ENCODE measurements around the gene ACSM2A. TPM values are rescaled to one million over a fixed set of nuclear protein-coding genes. Genes with fewer than 3 reads are reported as not detected.
"Not testable (repeated sequence)": the region's sequence is repeated elsewhere in the genome, so short reads cannot be mapped to it uniquely, and the experiment has no call there.

The ACSM2A gene
- total RNA-seq, 1 donor from 2014 or later = not detected

- not testable (repeated sequence) for DNase-seq
Observed at GRCh38 chr16:20459227-20459626, 7.9 kb downstream of the ACSM2A start.

DNA sequence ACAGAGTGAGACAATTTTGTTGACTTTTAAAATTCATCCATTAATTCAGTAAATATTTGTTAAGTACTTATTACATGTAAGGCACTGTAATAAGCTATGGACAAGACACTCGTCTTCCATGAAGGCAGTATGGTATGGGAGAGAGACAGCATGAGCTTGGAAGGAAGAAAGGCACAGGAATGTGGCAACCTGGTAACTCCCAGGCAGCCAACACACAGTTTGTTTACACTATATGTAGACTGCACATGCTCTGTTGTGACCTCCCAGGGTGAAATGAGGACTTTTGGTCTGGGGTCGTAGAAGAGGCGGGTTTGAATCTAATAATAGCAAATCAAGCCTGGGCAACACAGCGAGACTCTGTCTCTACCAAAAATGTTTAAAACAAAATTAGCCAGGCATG lies 9.0 kb downstream of the ACSM2A start:
- DNase-seq = not testable (repeated sequence)

GRCh38 chr16:20468954-20469353 lies 17.6 kb downstream of the ACSM2A start:
- DNase-seq = not testable (repeated sequence)

GRCh38 chr16:20469930-20470329 lies 18.6 kb downstream of the ACSM2A start:
- not testable (repeated sequence) for DNase-seq

GRCh38 chr16:20470732-20471131 lies 19.4 kb downstream of the ACSM2A start:
- DNase-seq = not testable (repeated sequence)

GRCh38 chr16:20477188-20477744 lies 25.9 kb downstream of the ACSM2A start:
- not testable (repeated sequence) for DNase-seq

- not testable (repeated sequence) for DNase-seq
Observed at GRCh38 chr16:20483989-20484388, 32.7 kb downstream of the ACSM2A start.

DNA sequence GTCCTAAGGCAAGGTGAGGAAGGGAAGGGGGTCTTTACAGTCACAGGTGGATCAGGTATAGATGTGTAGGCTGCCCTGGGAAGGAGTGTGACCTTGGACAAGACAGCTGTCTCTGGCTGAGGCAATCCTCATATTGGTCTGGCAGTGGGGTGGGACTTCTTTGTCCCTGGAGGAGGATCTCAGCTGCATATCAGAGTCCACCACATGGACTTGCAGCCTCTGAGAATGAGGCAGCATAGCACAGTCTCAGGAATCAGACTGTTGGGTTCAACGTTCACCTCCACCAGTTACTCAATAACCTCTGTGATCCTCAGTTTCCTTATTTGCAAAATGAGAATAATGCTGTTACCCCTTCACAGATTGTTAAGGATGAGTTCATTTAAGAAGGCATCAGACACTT lies 33.4 kb downstream of the ACSM2A start:
- no peak for DNase-seq

- no peak for DNase-seq
Observed at GRCh38 chr16:20485408-20485807, 34.1 kb downstream of the ACSM2A start.

DNA sequence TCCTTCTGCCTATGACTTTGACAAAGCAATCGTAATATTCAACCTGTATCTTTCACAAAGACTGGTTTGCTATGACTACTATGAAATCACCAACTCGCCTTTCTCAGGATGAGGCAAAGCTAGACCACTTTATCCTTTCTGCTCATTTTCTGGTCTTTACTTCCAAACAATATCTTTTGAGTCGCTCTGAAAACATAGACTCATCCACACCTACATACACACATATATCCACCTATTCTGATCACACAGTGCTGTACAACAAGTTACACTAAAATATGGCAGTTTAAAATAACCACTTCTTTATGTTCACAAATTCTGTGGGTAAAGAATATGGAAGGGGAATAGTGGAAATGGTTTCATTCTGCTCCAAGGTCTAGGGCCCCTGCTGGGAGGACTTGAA lies 39.7 kb downstream of the ACSM2A start:
- not testable (repeated sequence) for DNase-seq

DNA sequence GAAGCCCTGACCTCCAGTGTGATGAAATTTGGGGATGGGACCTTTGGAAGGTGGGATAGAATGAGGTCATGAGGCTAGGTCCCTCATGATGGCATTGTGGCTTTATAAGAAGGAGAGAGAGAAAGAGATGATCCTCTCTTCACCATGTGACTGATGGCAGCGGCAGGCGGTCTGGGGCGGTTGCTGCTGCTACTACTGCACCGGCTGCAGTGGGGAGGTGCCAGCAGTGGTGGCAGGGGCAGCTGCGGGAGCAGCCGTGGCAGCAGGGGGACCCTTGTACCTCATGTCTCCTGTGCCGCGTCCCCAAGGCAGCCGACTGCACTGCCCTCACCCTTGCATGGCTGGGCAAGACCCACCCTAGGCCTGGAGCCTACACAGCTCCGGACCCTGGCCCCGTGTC lies 40.1 kb downstream of the ACSM2A start:
- not testable (repeated sequence) for DNase-seq

DNA sequence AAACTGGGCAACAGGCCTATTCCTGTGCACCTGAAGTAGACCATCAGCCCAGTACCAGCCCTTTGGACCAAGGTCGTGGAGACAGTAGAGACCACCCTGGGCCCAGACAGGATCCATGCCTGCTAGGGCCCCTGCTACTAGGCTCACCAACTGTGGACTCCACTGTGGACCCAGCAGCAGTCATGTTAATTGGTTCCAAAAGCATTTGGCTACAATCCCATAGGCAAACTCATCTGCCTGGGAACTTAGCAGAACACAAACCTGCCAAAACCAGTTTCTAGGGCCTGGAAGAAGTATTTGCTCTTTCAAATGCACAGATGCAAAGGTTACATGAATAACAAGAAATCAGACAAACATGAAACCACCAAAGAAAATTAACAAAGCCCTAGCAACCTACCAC lies 53.1 kb downstream of the ACSM2A start:
- DNase-seq = no peak

DNA sequence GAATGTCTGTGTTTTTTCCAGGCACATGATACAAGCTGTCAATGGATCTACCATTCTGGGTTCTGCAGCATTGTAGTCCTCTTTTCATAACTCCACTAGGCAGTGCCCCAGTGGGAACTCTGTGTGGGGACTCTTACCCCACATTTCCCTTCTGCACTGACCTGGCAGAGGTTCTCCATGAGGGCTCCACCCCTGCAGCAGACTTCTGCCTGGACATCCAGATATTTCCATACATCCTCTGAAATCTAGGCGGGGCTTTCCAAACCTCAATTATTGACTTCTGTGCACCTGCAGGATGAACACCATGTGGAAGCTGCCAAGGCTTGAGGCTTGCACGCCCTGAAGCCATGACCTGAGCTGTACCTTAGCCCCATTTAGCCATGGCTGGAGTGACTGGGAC lies 56.0 kb downstream of the ACSM2A start:
- DNase-seq = no peak

- no peak for DNase-seq
Observed at GRCh38 chr16:20510323-20510722, 59.0 kb downstream of the ACSM2A start.

GRCh38 chr16:20515688-20516090 lies 64.4 kb downstream of the ACSM2A start:
- no peak for DNase-seq

DNA sequence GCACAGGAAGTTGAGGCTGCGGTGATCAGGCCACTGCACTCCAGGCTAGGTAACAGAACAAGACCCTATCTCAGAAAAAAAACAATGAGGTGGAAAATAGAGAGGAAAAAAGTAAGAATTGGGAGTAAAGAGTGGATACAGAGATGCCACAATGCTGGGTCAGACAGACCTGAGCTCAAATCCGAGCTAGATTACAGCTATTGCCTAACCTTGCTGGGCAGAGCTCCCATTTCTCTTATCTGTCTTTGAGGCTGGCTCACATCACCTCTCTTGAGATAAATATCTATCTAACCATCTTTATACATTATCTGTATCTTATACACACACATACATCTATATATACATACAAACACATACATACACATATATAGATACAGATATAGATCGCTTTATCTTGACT lies 65.8 kb downstream of the ACSM2A start:
- DNase-seq = no peak

DNA sequence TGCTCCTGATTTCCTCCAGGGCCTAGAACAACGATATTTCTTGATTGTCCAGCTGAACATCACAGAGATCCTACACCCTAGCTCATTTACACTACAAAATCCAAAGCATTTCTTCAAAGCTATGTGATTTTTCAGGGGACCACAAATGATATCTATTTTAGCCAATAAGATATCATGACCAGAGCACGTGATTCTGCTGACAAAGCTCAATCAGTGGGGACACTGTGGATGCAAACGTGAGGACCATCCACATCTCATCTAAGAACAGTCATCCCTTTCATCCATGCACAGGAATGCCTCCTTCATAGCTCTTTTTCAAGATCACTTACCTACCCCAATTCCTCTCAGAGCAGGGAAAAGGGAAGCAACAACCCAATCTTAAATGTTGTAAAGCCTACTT lies 67.9 kb downstream of the ACSM2A start:
- DNase-seq = no peak

GRCh38 chr16:20520103-20520502 lies 68.8 kb downstream of the ACSM2A start:
- no peak for DNase-seq

GRCh38 chr16:20531795-20532194 lies 80.5 kb downstream of the ACSM2A start:
- not testable (repeated sequence) for DNase-seq

GRCh38 chr16:20532284-20532792 lies 81.0 kb downstream of the ACSM2A start:
- DNase-seq = not testable (repeated sequence)

GRCh38 chr16:20536669-20537068 lies 85.3 kb downstream of the ACSM2A start:
- DNase-seq = not testable (repeated sequence)

Measured in tongue (tissue), 2 donors.